M059J (cell line): ENCODE measurements around the gene C10orf53. TPM values are rescaled to one million over a fixed set of nuclear protein-coding genes. Genes with fewer than 3 reads are reported as not detected.
"Not testable (repeated sequence)": the region's sequence is repeated elsewhere in the genome, so short reads cannot be mapped to it uniquely, and the experiment has no call there.

Source experiments
- DNase-seq: peaks from one replicate; pipeline ENCODE4 v3.0.0-alpha.2; 2012; ENCODE audit warnings: low read depth
- total RNA-seq: library from RNA; depleted of rRNA; stranded (reverse); fragments of >200 nt; shearing (Covaris generic); gene quantifications from 2 replicates; pipeline ENCODE4 v1.2.3, GENCODE V29; 2014

The C10orf53 gene
- total RNA-seq, 1 experiment from 2014 or later: not detected

GRCh38 chr10:49688261-49688846 is 8.9 kb downstream of the C10orf53 start:
- DNase-seq: no peak

- no peak for DNase-seq
These were observed 9.5 kb downstream of the C10orf53 start for GRCh38 chr10:49688920-49689319.

GRCh38 chr10:49689882-49690510 is 10.5 kb downstream of the C10orf53 start:
- DNase-seq: no peak

- no peak for DNase-seq
These were observed 11.4 kb downstream of the C10orf53 start for GRCh38 chr10:49690698-49691356.

GRCh38 chr10:49691588-49691987 is 12.1 kb downstream of the C10orf53 start:
- no peak for DNase-seq

GRCh38 chr10:49694466-49694865 is 15.0 kb downstream of the C10orf53 start:
- no peak for DNase-seq

- no peak for DNase-seq
These were observed 16.9 kb downstream of the C10orf53 start for GRCh38 chr10:49696311-49696710.

DNA sequence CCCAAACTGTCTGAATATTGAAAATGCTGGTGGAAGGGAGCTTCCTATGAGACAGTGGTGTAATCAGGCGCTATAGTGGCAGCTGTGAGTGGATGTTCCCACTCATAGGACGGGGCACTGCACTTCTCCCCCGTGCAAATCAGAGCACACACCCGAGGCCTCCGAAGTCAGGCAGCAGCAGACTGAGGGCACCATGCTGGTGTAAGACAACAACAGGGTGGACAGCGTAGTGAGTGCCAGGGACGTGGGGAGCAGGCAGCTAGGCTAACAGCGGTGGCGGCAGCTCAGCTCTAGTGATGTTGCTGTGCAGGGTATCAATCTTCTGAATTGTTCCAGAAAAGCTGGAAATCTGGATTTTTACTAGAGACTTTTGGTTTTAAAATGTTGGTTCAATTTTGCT is 19.2 kb downstream of the C10orf53 start:
- DNase-seq: no peak

DNA sequence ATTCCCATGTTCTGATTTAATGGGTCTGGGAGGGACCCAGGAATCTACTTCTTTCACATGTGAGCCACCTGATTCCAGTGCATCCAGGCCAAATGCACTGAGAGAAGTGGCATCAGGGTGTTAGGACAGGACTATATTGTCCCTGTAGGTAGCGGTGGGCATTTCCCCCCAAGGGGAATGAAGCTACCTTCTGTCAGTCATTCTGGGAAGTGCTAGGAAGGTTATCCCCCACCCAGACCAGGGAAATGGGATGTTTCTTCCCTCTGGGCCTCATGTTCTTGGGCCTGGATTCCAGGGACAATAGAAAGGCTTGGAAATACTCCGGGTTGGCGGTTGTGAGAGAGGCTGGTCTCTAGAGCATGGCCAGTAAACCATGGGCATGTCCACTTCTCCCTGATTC is 20.8 kb downstream of the C10orf53 start:
- DNase-seq: no peak

DNA sequence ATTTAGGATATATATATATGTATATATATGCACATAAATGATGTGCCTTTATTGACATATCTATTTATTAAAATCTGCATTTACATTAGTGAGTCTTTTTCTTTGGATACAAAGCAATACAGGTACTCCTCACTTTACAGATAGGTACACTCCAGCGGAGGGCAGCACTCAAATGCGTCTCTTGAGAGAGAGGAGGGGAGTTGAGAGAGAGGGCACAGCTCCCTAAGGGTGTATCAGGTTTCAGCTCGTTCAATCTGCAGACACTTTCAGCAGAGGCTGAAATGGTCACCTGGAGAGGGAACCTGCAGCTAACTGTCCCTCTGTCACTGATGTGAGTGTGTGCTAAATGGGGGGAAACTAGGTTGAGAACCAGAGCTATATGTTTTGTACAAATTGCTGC is 21.5 kb downstream of the C10orf53 start:
- DNase-seq: no peak

DNA sequence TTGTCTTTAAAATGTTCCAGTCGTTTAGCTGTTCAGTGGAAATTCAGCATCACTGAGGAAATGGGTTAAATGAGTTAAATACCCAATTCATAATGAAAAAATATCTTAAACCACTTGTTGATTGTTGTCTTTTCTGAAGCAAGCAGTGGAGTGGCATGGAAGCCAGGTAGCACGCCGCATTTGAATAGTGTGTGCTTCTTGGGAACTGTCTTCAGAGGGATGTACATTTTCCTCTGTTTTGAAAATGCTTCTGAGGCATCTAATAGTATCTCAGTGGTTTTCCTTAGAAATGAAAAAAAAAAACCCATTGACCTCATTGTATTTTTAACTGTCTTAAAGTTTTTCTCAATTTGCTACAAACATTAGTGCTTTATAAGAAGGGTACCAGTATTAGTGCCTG is 28.1 kb downstream of the C10orf53 start:
- no peak for DNase-seq

- DNase-seq: no peak
These were observed 30.5 kb downstream of the C10orf53 start for GRCh38 chr10:49709934-49710333.

GRCh38 chr10:49710966-49711365 is 31.5 kb downstream of the C10orf53 start:
- DNase-seq: no peak

GRCh38 chr10:49711481-49711880 is 32.0 kb downstream of the C10orf53 start:
- no peak for DNase-seq

DNA sequence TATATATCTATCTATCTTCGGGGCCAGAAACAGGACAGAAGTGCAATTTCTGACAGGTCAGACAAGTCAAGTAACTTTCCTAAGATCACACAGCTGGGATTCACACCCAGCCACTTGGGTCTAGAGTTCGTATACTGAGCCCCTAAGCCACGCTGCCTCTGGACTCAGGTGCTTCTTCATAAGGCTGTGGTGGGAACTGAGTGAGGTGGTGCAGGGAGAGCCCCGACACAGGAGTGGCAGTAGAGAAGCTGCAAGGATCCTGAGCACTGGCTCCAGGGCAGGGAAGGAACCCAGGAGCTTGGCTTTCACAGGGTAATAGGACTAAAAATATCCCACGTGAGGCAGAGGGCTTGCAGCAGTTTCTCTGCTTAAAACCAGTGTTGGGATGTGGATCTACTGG is 33.8 kb downstream of the C10orf53 start:
- no peak for DNase-seq

DNA sequence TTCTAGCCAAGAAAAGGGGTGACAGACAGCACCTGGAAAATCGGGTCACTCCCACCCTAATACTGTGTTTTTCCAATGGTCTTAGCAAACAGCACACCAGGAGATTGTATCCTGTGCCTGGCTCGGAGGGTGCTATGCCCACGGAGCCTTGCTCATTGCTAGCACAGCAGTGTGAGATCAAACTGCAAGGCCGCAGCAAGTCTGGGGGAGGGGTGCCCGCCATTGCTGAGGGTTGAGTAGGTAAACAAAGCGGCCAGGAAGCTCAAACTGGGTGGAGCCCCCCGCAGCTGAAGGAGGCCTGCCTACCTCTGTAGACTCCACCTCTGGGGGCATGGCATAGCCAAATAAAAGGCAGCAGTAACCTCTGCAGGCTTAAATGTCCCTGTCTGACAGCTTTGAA is 35.7 kb downstream of the C10orf53 start:
- not testable (repeated sequence) for DNase-seq

DNA sequence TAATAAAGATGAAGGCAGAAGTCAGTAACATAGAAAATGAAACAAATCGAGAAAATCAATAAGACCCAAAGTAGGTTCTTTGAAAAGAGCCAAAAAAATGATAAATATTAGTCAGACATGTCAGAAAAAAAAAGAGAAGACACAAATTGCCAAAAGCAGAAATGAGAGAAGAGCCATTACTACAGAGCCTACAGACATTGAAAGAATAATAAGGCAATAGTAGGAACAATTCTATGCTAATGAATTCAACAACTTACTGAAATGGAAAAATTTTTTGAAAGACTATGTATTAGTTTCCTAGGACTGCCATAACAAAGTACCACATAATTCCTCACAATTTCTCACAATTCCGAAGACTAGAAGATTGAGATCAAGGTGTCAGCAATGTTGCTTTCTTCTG is 47.1 kb downstream of the C10orf53 start:
- DNase-seq: no peak

GRCh38 chr10:49733866-49734265 is 54.4 kb downstream of the C10orf53 start:
- DNase-seq: no peak

GRCh38 chr10:49734676-49735075 is 55.2 kb downstream of the C10orf53 start:
- DNase-seq: no peak

GRCh38 chr10:49735161-49735560 is 55.7 kb downstream of the C10orf53 start:
- no peak for DNase-seq

GRCh38 chr10:49735848-49736563 is 56.6 kb downstream of the C10orf53 start:
- no peak for DNase-seq

- DNase-seq: no peak
These were observed 57.2 kb downstream of the C10orf53 start for GRCh38 chr10:49736564-49737113.
